Effector memory CD8-positive, alpha-beta T cell (primary cell): ENCODE measurements around the gene RBM20.
A peak's percentile ranks its signal among the peaks of the same experiment; 100 is the strongest.
"Not testable (repeated sequence)": the region's sequence is repeated elsewhere in the genome, so short reads cannot be mapped to it uniquely, and the experiment has no call there.

Source experiments
- ATAC-seq: fragments of 150-1000 bp; cut with Tn5 transposase; replicated peaks from 2 replicates; pipeline ENCODE4 v1.10.0; 2021; ENCODE audit warnings: mild to moderate bottlenecking, moderate library complexity
- DNase-seq, 3 experiments: peaks; one replicate each; pipeline ENCODE4 v3.0.0; 2021
- H3K27ac Mint-ChIP-seq, 2 donors: one replicate each; pipeline ENCODE4 v1.8.0; 2022; ENCODE audit warnings: mild to moderate bottlenecking in 2 of 2, mixed read lengths in 2 of 2, moderate library complexity in 2 of 2
- H3K27me3 Mint-ChIP-seq, 2 donors: one replicate each; pipeline ENCODE4 v1.8.0; 2022; ENCODE audit warnings: mixed read lengths in 2 of 2
- H3K36me3 Mint-ChIP-seq: one replicate; pipeline ENCODE4 v1.8.0; 2022; ENCODE audit warnings: mild to moderate bottlenecking, moderate library complexity, mixed read lengths; ENCODE audit not compliant: insufficient read depth
- H3K4me1 Mint-ChIP-seq, 2 donors: one replicate each; pipeline ENCODE4 v1.8.0; 2022; ENCODE audit warnings: low read depth in 2 of 2, mixed read lengths in 2 of 2
- H3K4me3 Mint-ChIP-seq, 2 donors: one replicate each; pipeline ENCODE4 v1.8.0; 2022; ENCODE audit warnings: mild to moderate bottlenecking in 2 of 2, mixed read lengths in 2 of 2, moderate library complexity in 2 of 2
- H3K9me3 Mint-ChIP-seq, 2 donors: one replicate each; pipeline ENCODE4 v1.8.0; 2022; ENCODE audit warnings: mixed read lengths in 2 of 2

The RBM20 gene

GRCh38 chr10:110632591-110633215, 11.4 kb upstream of the RBM20 start:
- DNase-seq (no peak), ATAC-seq (no peak)
- Mint-ChIP-seq H3K9me3 (no peaks in the 10 kb centered on the region), H3K27me3 (peaks cover 14 to 33% of the 10 kb centered on the region in 2 donors), H3K36me3 (no peaks in the 10 kb centered on the region), H3K4me1 (no peaks in the 10 kb centered on the region), H3K4me3 (no peak overlapping the region), H3K27ac (no peak overlapping the region)

GRCh38 chr10:110634527-110635209, 9.5 kb upstream of the RBM20 start:
- Mint-ChIP-seq H3K36me3 (no peaks in the 10 kb centered on the region), H3K27ac (no peak overlapping the region), H3K4me1 (no peaks in the 10 kb centered on the region), H3K9me3 (no peaks in the 10 kb centered on the region), H3K4me3 (no peak overlapping the region), H3K27me3 (peaks cover 7 to 24% of the 10 kb centered on the region in 2 donors)
- ATAC-seq = no peak
- DNase-seq = no peak

GRCh38 chr10:110636572-110636931, 7.6 kb upstream of the RBM20 start:
- DNase-seq (no peak), ATAC-seq (no peak)
- no peaks in the 10 kb centered on the region for H3K9me3 Mint-ChIP-seq
- H3K36me3 Mint-ChIP-seq = no peaks in the 10 kb centered on the region
- H3K4me1 Mint-ChIP-seq = peaks cover 6 to 10% of the 10 kb centered on the region in 2 donors
- H3K27ac Mint-ChIP-seq = no peak overlapping the region
- peaks cover 7 to 21% of the 10 kb centered on the region in 2 donors for H3K27me3 Mint-ChIP-seq
- H3K4me3 Mint-ChIP-seq = no peak overlapping the region

GRCh38 chr10:110636932-110637557, 7.1 kb upstream of the RBM20 start:
- Mint-ChIP-seq H3K27me3 (peaks cover 9 to 26% of the 10 kb centered on the region in 2 donors), H3K4me1 (peaks cover 7 to 10% of the 10 kb centered on the region in 2 donors), H3K36me3 (no peaks in the 10 kb centered on the region), H3K4me3 (no peak overlapping the region), H3K9me3 (no peaks in the 10 kb centered on the region), H3K27ac (no peak overlapping the region)
- no peak for ATAC-seq
- DNase-seq = no peak

GRCh38 chr10:110637558-110638053, 6.5 kb upstream of the RBM20 start:
- H3K27ac Mint-ChIP-seq = no peak overlapping the region
- ATAC-seq (no peak), DNase-seq (no peak)
- H3K4me3 Mint-ChIP-seq = no peak overlapping the region
- peaks cover 15 to 32% of the 10 kb centered on the region in 2 donors for H3K27me3 Mint-ChIP-seq
- peaks cover 8 to 12% of the 10 kb centered on the region in 2 donors for H3K4me1 Mint-ChIP-seq
- H3K9me3 Mint-ChIP-seq = no peaks in the 10 kb centered on the region
- no peaks in the 10 kb centered on the region for H3K36me3 Mint-ChIP-seq

GRCh38 chr10:110638319-110638718, 5.8 kb upstream of the RBM20 start:
- ATAC-seq = no peak

GRCh38 chr10:110639046-110639445, 5.1 kb upstream of the RBM20 start:
- Mint-ChIP-seq H3K27me3 (peaks cover 25 to 43% of the 10 kb centered on the region in 2 donors), H3K4me1 (peaks cover 12 to 14% of the 10 kb centered on the region in 2 donors)
- not testable (repeated sequence) for H3K4me3 Mint-ChIP-seq, ATAC-seq, H3K36me3 Mint-ChIP-seq, DNase-seq, H3K27ac Mint-ChIP-seq, H3K9me3 Mint-ChIP-seq

More at GRCh38 chr10:110638319-110638718, 5.8 kb upstream of the RBM20 start:
- Mint-ChIP-seq H3K4me1 (peaks cover 11 to 14% of the 10 kb centered on the region in 2 donors), H3K27me3 (peaks cover 22 to 39% of the 10 kb centered on the region in 2 donors), H3K36me3 (no peaks in the 10 kb centered on the region), H3K4me3 (no peak overlapping the region), H3K9me3 (no peaks in the 10 kb centered on the region), H3K27ac (no peak overlapping the region)
- no peak for DNase-seq

GRCh38 chr10:110639858-110640257, 4.3 kb upstream of the RBM20 start:
- H3K9me3 Mint-ChIP-seq, H3K36me3 Mint-ChIP-seq, DNase-seq, ATAC-seq, H3K27ac Mint-ChIP-seq, H3K4me3 Mint-ChIP-seq: not testable (repeated sequence)
- peaks cover 29 to 48% of the 10 kb centered on the region in 2 donors for H3K27me3 Mint-ChIP-seq
- peaks cover 12 to 14% of the 10 kb centered on the region in 2 donors for H3K4me1 Mint-ChIP-seq

GRCh38 chr10:110641256-110641655, 2.9 kb upstream of the RBM20 start:
- H3K27ac Mint-ChIP-seq = no peak overlapping the region
- H3K4me1 Mint-ChIP-seq = peaks cover 12 to 14% of the 10 kb centered on the region in 2 donors
- peak; percentile 16 to 24 (median 17) for DNase-seq
- no peaks in the 10 kb centered on the region for H3K9me3 Mint-ChIP-seq
- H3K4me3 Mint-ChIP-seq = peak overlapping the region in 1 of 2 donors; percentile 46
- peaks cover 36 to 58% of the 10 kb centered on the region in 2 donors for H3K27me3 Mint-ChIP-seq
- peak; percentile 92 for ATAC-seq
- H3K36me3 Mint-ChIP-seq = no peaks in the 10 kb centered on the region

GRCh38 chr10:110642204-110643034, 1.7 kb upstream of the RBM20 start:
- Mint-ChIP-seq H3K27me3 (peaks cover 31 to 56% of the 10 kb centered on the region in 2 donors), H3K4me3 (peak overlapping the region; percentile 68 to 85), H3K4me1 (peaks cover 12 to 14% of the 10 kb centered on the region in 2 donors), H3K27ac (no peak overlapping the region), H3K9me3 (no peaks in the 10 kb centered on the region), H3K36me3 (no peaks in the 10 kb centered on the region)
- DNase-seq (no peak), ATAC-seq (no peak)

GRCh38 chr10:110643035-110643652, 992 bp upstream of the RBM20 start:
- H3K27ac Mint-ChIP-seq = no peak overlapping the region
- ATAC-seq = no peak
- H3K36me3 Mint-ChIP-seq = no peaks in the 10 kb centered on the region
- no peak for DNase-seq
- peaks cover 34 to 53% of the 10 kb centered on the region in 2 donors for H3K27me3 Mint-ChIP-seq
- H3K4me3 Mint-ChIP-seq = peak overlapping the region; percentile 68 to 85
- H3K9me3 Mint-ChIP-seq = no peaks in the 10 kb centered on the region
- H3K4me1 Mint-ChIP-seq = peaks cover 12 to 14% of the 10 kb centered on the region in 2 donors

GRCh38 chr10:110644598-110645462, 694 bp downstream of the RBM20 start:
- Mint-ChIP-seq H3K9me3 (no peaks in the 10 kb centered on the region), H3K27me3 (peaks cover 49 to 67% of the 10 kb centered on the region in 2 donors), H3K27ac (no peak overlapping the region), H3K4me3 (peak overlapping the region; percentile 57 to 63), H3K36me3 (no peaks in the 10 kb centered on the region), H3K4me1 (peaks cover 12 to 14% of the 10 kb centered on the region in 2 donors)
- no peak for ATAC-seq
- DNase-seq = no peak
